H1 (cell line): ENCODE measurements around the gene CACNA1D. TPM values are rescaled to one million over a fixed set of nuclear protein-coding genes. Genes with fewer than 3 reads are reported as not detected.

Source experiments
- CTCF ChIA-PET: fragments of 300-600 bp; sonication (Branson Sonifier 250); formaldehyde crosslinking; loops from one replicate; lab custom pipeline; 2021; ENCODE audit not compliant: partially characterized antibody; lab: Charles Lee
- POLR2A ChIA-PET: fragments of 300-600 bp; sonication (Branson Sonifier 250); formaldehyde crosslinking; loops from one replicate; lab custom pipeline; 2021; ENCODE audit warnings: inconsistent platforms; ENCODE audit not compliant: partially characterized antibody; lab: Charles Lee
- DNase-seq, 2 experiments: peaks; one replicate each; pipeline versions ENCODE4 v3.0.0 to v3.0.0-alpha.2; 2010 to 2022; ENCODE audit warnings: low spot score in 2 of 2, low read depth in 1 of 2, mixed read lengths in 1 of 2
- FAIRE-seq: peaks from 2 replicates; lab custom pipeline; 2011; peaks lifted over from hg19 to GRCh38; lab: Jason Lieb, UNC
- H2AFZ ChIP-seq: 2 replicates; pipeline ENCODE4 v1.8.1; 2012; ENCODE audit warnings: low read length, inconsistent platforms
- H2AK5ac ChIP-seq: 2 replicates; pipeline ENCODE4 v1.6.1; 2013; ENCODE audit warnings: low read depth, low read length
- H2BK120ac ChIP-seq: replicated peaks from 2 replicates; pipeline ENCODE3; 2013; ENCODE audit warnings: low read depth, low read length, inconsistent platforms
- H2BK12ac ChIP-seq: 2 replicates; pipeline ENCODE4 v1.6.1; 2013; ENCODE audit warnings: low read depth, low read length
- H2BK15ac ChIP-seq: 2 replicates; pipeline ENCODE4 v1.6.1; 2013; ENCODE audit warnings: low read length
- H2BK20ac ChIP-seq: 2 replicates; pipeline ENCODE4 v1.6.1; 2013; ENCODE audit warnings: low read length
- H2BK5ac ChIP-seq: 2 replicates; pipeline ENCODE4 v1.6.1; 2013; ENCODE audit warnings: low read depth, low read length
- H3K14ac ChIP-seq: 2 replicates; pipeline ENCODE4 v1.6.1; 2013; ENCODE audit warnings: inconsistent platforms; ENCODE audit not compliant: insufficient read length
- H3K18ac ChIP-seq: 2 replicates; pipeline ENCODE4 v1.6.1; 2013; ENCODE audit warnings: low read length; ENCODE audit errors: extremely low read depth
- H3K23ac ChIP-seq: 2 replicates; pipeline ENCODE4 v1.6.1; 2013; ENCODE audit warnings: inconsistent platforms; ENCODE audit not compliant: insufficient read length
- H3K23me2 ChIP-seq: 2 replicates; pipeline ENCODE4 v1.6.1; 2013; ENCODE audit warnings: low read depth, low read length
- H3K27ac ChIP-seq: 2 replicates; pipeline ENCODE4 v1.6.1; 2011; ENCODE audit warnings: low read depth, low read length, inconsistent platforms
- H3K27me3 ChIP-seq, 4 experiments: replicated peaks in 1 of 4; 1 replicate in 1 of 4; 2 replicates in 3 of 4; pipeline versions ENCODE4 v1.6.1 to v1.8.1; 2011 to 2013; ENCODE audit warnings: low read length in 3 of 4, mild to moderate bottlenecking in 3 of 4, inconsistent platforms in 2 of 4, mixed read lengths in 2 of 4, moderate library complexity in 1 of 4; ENCODE audit not compliant: control insufficient read depth in 3 of 4, insufficient read depth in 3 of 4; ENCODE audit errors: extremely low read depth in 1 of 4
- H3K36me3 ChIP-seq, 4 experiments: 2 replicates each; pipeline versions ENCODE4 v1.6.1 to v1.8.1; 2011 to 2013; ENCODE audit warnings: mild to moderate bottlenecking in 4 of 4, low read length in 3 of 4, moderate library complexity in 2 of 4, control low read depth in 1 of 4, inconsistent platforms in 1 of 4; ENCODE audit not compliant: insufficient read depth in 4 of 4, control insufficient read depth in 2 of 4
- H3K4ac ChIP-seq: replicated peaks from 2 replicates; pipeline ENCODE3; 2013; ENCODE audit warnings: low read length, low read depth, mixed read lengths, inconsistent platforms; ENCODE audit not compliant: insufficient read length
- H3K4me1 ChIP-seq, 4 experiments: replicated peaks in 1 of 4; 1 replicate in 1 of 4; 2 replicates in 3 of 4; pipeline versions ENCODE4 v1.6.1 to v1.8.1; 2011 to 2013; ENCODE audit warnings: low read length in 3 of 4, inconsistent platforms in 2 of 4, mixed read lengths in 1 of 4; ENCODE audit not compliant: insufficient read depth in 4 of 4, control insufficient read depth in 3 of 4
- H3K4me2 ChIP-seq, 2 experiments: 2 replicates each; pipeline versions ENCODE4 v1.6.1 to v1.8.1; 2011 to 2013; ENCODE audit warnings: low read depth in 2 of 2, low read length in 2 of 2, control low read depth in 1 of 2, inconsistent platforms in 1 of 2, mild to moderate bottlenecking in 1 of 2; ENCODE audit not compliant: insufficient read depth in 1 of 2
- H3K4me3 ChIP-seq, 4 experiments: fragments of 200-600, 300-600 bp in 1 of 4; sonication (generic), shearing (Covaris generic), sonication (Bioruptor Twin) in 1 of 4; 2 replicates each; pipeline versions ENCODE4 v1.5.1 to v1.8.1; 2011 to 2016; ENCODE audit warnings: low read length in 4 of 4, low read depth in 3 of 4, control low read depth in 2 of 4, inconsistent platforms in 2 of 4, mild to moderate bottlenecking in 2 of 4, mixed read lengths in 1 of 4, moderate library complexity in 1 of 4; ENCODE audit not compliant: insufficient read depth in 2 of 4; ENCODE audit errors: extremely low read depth in 1 of 4
- H3K56ac ChIP-seq: replicated peaks from 2 replicates; pipeline ENCODE3; 2013; ENCODE audit warnings: low read depth, mild to moderate bottlenecking, mixed read lengths, low read length, inconsistent platforms; ENCODE audit not compliant: insufficient read length
- H3K79me1 ChIP-seq: 2 replicates; pipeline ENCODE4 v1.6.1; 2013; ENCODE audit warnings: low read depth, low read length, control low read depth
- H3K79me2 ChIP-seq, 2 experiments: 2 replicates each; pipeline versions ENCODE4 v1.6.1 to v1.8.1; 2012 to 2013; ENCODE audit warnings: low read length in 2 of 2, mild to moderate bottlenecking in 2 of 2, inconsistent platforms in 1 of 2; ENCODE audit not compliant: insufficient read depth in 2 of 2, control insufficient read depth in 1 of 2
- H3K9ac ChIP-seq, 4 experiments: replicated peaks in 1 of 4; 1 replicate in 1 of 4; 2 replicates in 3 of 4; pipeline versions ENCODE4 v1.6.1 to v1.8.1; 2011 to 2013; ENCODE audit warnings: low read depth in 3 of 4, low read length in 3 of 4, control low read depth in 2 of 4, mild to moderate bottlenecking in 2 of 4, moderate library complexity in 2 of 4, inconsistent platforms in 1 of 4; ENCODE audit errors: extremely low read depth in 1 of 4
- H3K9me3 ChIP-seq, 2 experiments: 2 replicates each; pipeline versions ENCODE4 v1.6.1 to v1.8.1; 2012 to 2013; ENCODE audit warnings: mild to moderate bottlenecking in 2 of 2, moderate library complexity in 2 of 2, control low read depth in 1 of 2, inconsistent platforms in 1 of 2, low read depth in 1 of 2, low read length in 1 of 2, mixed read lengths in 1 of 2; ENCODE audit not compliant: insufficient read depth in 2 of 2
- H4K20me1 ChIP-seq, 2 experiments: replicated peaks in 1 of 2; 2 replicates each; pipeline versions ENCODE3 to v1.8.1; 2011 to 2013; ENCODE audit warnings: inconsistent platforms in 2 of 2, low read length in 2 of 2, mild to moderate bottlenecking in 1 of 2; ENCODE audit not compliant: insufficient read depth in 2 of 2, control insufficient read depth in 1 of 2
- H4K5ac ChIP-seq: 2 replicates; pipeline ENCODE4 v1.6.1; 2013; ENCODE audit warnings: low read length, low read depth, mixed read lengths, inconsistent platforms; ENCODE audit not compliant: insufficient read length
- H4K8ac ChIP-seq: 2 replicates; pipeline ENCODE4 v1.8.0; 2013; ENCODE audit warnings: mild to moderate bottlenecking, moderate library complexity, low read length, inconsistent platforms; ENCODE audit not compliant: insufficient read depth; ENCODE audit errors: extremely low read depth
- H4K91ac ChIP-seq: replicated peaks from 2 replicates; pipeline ENCODE3; 2013; ENCODE audit warnings: low read length, mixed read lengths, inconsistent platforms; ENCODE audit not compliant: insufficient read length
- RFX5 ChIP-seq: IDR thresholded peaks from 2 replicates; pipeline ENCODE4 v1.6.1; 2011; ENCODE audit warnings: low read depth, low read length, improper control_type of control experiment, borderline replicate concordance
- ZNF274 ChIP-seq: IDR thresholded peaks from 2 replicates; pipeline ENCODE4 v1.7.0; 2012; ENCODE audit warnings: low read length, borderline replicate concordance; ENCODE audit errors: extremely low read depth
- WGBS, 2 experiments: shearing (Covaris generic) in 1 of 2; methylation state at CpG; one replicate each; pipeline versions ENCODE4 v1.1.6 to v1.1.7; 2013 to 2015; ENCODE audit warnings: low lambda C conversion rate in 2 of 2, mixed read lengths in 2 of 2, inconsistent platforms in 1 of 2, low coverage in 1 of 2, missing lambda C conversion rate in 1 of 2; ENCODE audit not compliant: insufficient replicate concordance in 2 of 2, insufficient coverage in 1 of 2, insufficient read length in 1 of 2; ENCODE audit errors: extremely low coverage in 1 of 2, missing lambda C conversion rate in 1 of 2; 5-methylcytosine and 5-hydroxymethylcytosine counted together
- polyA plus RNA-seq, 7 experiments: library from polyadenylated mRNA; depleted of rRNA in 3 of 7; stranded (reverse) in 5 of 7; unstranded in 2 of 7; fragments of >200 nt in 5 of 7; fragments of 200-250 nt in 2 of 7; gene quantifications; 1 replicate in 5 of 7; 2 replicates in 1 of 7; 4 replicates in 1 of 7; pipeline versions ENCODE4 v1.2.1 to v1.2.3, GENCODE V29; 2011 to 2013; ENCODE audit warnings: missing spikeins in 2 of 7, mixed read lengths in 2 of 7
- total RNA-seq: library from RNA; stranded (reverse); fragmentation: NEBNext Ultra II Directional; extraction: Animal tissue kit (Norgen Biotek cat#: 25700); gene quantifications from 2 replicates; pipeline ENCODE4 v1.2.1, GENCODE V29; 2021

CACNA1D gene
- total and polyA plus RNA-seq, 2 of the 8 experiments (the other 6 are each of a cell fraction or from before 2014, with no cell fraction given), result 2.0 to 2.9 TPM

- no peak overlapping the region for H2AFZ ChIP-seq
- H3K23me2 ChIP-seq, result no peaks in the 10 kb centered on the region; the same call in 1 of the 2 replicates
- H4K5ac ChIP-seq, result no peak overlapping the region
- DNase-seq (no peak), FAIRE-seq (no peak)
- no peak overlapping the region for H4K91ac ChIP-seq
- H4K20me1 ChIP-seq, result no peaks in the 10 kb centered on the region
- no peak overlapping the region for H3K4me3 ChIP-seq
- H3K9me3 ChIP-seq, result no peaks in the 10 kb centered on the region
- ChIA-PET POLR2A (no interaction called here), CTCF (no interaction called here)
- TF ChIP-seq ZNF274, result no peak
- no peak for TF ChIP-seq RFX5
- H3K14ac ChIP-seq, result no peak overlapping the region
- H3K23ac ChIP-seq, result no peak overlapping the region
- H2BK5ac ChIP-seq, result no peak overlapping the region
- no peaks in the 10 kb centered on the region for H3K36me3 ChIP-seq
- no peak overlapping the region for H2BK120ac ChIP-seq
- H3K4me1 ChIP-seq, result peaks cover 0 to 3% (median 0%) of the 10 kb centered on the region in 4 experiments; a peak in 2 of 7 replicates
- no peaks in the 10 kb centered on the region for H3K79me2 ChIP-seq
- no peaks in the 10 kb centered on the region for H3K79me1 ChIP-seq
- no peak overlapping the region for H3K56ac ChIP-seq
- no peak overlapping the region for H3K27ac ChIP-seq
- no peak overlapping the region for H2BK20ac ChIP-seq
- no peak overlapping the region for H3K9ac ChIP-seq
- H3K4me2 ChIP-seq, result no peak overlapping the region
- no peak overlapping the region for H3K18ac ChIP-seq
- WGBS, 2 experiments, result 85% methylated on average over 13 of the region's 13 CpGs; no CpG with 5 or more reads in 1 of the 2 experiments
- no peak overlapping the region for H3K4ac ChIP-seq
- H2AK5ac ChIP-seq, result no peak overlapping the region
- no peak overlapping the region for H4K8ac ChIP-seq
- H3K27me3 ChIP-seq, result peaks cover 0 to 5% (median 2%) of the 10 kb centered on the region in 4 experiments; a peak in 3 of 7 replicates
- no peak overlapping the region; the same call in 1 of the 2 replicates for H2BK12ac ChIP-seq
- H2BK15ac ChIP-seq, result no peak overlapping the region
Measured at GRCh38 chr3:53511246-53511645, 16.8 kb downstream of the CACNA1D start.
